NCI-H2227 treated with DMSO at 0.1 percent for 48 hours (cell line): Measurements from ENCODE around the gene HDGFL2.

Experiments used
- DNase-seq: peaks from one replicate; lab custom pipeline; 2025; lab: John Stamatoyannopoulos, UW

The HDGFL2 gene

DNA sequence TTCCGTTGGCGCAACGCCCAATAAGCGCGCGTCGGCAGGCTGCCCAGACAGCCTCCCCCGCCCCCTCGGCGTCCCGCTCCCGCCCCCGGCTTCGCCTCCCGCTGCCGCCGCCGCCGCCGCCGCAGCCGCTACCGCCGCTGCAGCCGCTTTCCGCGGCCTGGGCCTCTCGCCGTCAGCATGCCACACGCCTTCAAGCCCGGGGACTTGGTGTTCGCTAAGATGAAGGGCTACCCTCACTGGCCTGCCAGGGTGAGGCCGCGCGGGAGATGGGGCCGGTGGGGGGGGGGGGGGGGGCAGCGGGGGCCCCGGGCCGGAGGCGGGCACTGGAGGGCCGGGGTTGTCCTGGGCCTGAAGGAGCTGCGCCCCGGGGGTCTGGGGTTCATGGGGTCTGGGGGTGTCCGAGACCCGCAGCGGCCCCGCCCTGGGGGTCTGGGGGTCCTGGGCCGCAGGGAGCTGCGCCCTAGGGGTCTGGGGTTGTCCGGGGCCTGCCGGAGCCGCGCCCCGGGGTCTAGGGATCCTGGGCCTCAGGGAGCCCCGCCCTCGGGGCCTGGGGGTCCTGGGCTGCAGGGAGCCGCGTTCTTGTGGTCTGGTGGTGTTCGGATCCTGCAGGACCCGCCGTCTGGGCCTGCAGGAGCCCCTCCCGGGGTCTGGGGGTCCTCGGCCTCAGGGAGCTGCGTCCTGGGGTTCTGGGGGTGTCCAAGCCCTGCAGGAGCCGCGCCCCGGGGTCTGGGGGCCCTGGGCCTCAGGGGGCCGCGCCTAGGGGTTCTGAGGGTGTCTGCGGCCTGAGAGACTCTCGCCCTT is at the start of gene HDGFL2:
HDGFL2 (plus strand) TSS at position 124 of the 801 bp plus-strand sequence; CDS start at position 178, 54 bp downstream.
- DNase-seq, result no peak

DNA sequence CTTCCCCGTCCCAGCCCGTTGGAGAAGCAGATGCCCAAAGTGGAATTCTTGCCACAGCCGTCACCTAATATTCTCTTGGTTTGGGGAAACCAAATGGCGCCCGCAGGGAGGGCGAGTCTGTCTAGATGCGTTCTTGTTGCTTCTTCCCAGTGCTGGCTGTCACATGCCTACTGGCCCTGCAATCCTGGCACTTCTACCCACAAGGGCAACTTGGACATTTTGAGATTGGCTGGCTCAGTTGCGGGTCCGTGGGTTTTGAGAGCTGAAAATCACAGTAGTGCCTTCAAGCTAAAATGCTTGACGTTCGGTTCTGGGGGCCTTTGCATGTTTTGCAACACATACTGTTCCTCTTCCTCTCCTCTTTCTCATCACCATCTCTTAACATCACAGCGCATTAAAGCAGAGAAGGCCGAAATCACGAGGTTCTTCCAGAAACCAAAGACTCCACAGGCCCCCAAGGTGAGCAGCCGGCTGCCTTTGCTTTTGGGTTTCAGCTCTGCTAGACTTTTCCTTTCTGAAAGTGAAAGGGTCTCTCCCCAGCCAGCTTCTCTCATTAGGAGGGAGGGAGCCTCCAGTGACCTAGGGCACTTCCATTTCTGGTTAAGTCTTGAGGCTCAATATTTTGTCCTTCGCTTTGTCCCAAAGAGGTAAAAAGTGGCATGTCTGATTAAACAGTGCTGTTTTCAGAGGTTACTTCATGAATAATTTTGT is 48.5 kb upstream of the HDGFL2 start:
- no peak for DNase-seq

DNA sequence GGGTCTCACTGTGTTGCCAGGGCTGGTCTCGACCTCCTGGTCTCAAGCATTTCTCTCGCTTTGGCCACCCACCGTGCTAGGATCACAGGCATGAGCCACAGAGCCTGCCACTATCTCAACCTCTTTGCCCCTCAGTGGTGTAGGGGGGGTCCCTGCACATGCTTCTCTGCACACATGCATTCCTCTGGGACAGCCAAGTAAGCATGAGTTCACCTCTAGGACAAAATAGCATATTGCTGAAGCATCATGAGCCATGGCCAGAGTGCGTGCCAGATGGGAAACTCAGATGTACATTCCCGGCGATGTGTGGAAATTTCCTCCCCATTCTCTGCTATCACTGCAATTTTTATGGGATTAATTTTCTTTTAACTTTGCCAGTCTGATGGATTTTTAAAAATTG is 46.6 kb upstream of the HDGFL2 start:
- no peak for DNase-seq

DNA sequence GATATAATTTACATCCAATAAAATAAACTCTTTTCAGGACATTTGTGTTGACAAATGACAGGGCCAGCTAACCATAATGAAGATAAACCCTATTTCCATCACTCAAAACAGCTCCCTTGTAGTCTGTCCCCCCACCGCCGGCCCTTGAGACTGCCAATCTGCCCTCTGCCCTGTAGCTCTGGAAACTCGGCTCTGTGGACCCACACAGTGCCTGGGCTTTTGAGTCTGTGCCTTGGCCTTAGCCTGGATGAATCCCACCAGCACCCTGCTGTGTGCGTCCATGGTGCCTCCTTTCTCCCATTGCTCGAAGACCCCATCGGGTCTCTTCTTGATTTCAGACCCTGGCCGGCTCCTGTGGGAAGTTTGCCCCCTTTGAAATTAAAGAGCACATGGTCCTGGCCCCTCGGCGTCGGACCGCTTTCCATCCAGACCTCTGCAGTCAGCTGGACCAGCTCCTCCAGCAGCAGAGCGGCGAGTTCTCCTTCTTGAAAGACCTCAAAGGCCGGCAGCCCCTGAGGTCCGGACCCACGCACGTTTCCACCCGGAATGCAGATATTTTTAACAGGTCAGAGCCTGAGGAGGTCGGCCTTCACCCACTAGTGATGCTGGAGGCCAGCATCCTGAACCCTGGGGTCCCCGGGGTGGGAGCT is 43.6 kb upstream of the HDGFL2 start:
- no peak for DNase-seq

- DNase-seq, result no peak
Measured at GRCh38 chr19:4429256-4429655, 42.8 kb upstream of the HDGFL2 start.

- DNase-seq, result no peak
Measured at GRCh38 chr19:4429771-4430171, 42.3 kb upstream of the HDGFL2 start.

- no peak for DNase-seq
Measured at GRCh38 chr19:4430760-4431159, 41.3 kb upstream of the HDGFL2 start.

DNA sequence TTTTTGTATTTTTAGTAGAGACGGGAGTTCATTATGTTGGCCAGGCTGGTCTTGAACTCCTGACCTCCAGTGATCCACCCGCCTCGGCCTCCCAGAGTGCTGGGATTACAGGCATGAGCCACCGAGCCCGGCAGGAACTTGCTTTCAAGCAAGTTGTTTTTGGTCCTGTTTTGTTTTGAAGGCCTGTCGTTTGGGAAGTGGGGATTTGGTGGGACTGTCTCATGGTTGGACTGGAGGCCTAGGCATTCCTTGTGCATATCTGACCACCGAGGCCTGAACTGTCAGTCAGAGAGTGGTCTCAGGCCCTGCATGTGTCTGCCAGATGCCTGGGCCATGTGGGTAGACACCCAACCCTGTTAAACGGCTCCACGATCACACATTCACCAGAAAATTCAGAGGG is 40.8 kb upstream of the HDGFL2 start:
- DNase-seq, result no peak

- no peak for DNase-seq
Measured at GRCh38 chr19:4431808-4432674, 40.1 kb upstream of the HDGFL2 start.

DNA sequence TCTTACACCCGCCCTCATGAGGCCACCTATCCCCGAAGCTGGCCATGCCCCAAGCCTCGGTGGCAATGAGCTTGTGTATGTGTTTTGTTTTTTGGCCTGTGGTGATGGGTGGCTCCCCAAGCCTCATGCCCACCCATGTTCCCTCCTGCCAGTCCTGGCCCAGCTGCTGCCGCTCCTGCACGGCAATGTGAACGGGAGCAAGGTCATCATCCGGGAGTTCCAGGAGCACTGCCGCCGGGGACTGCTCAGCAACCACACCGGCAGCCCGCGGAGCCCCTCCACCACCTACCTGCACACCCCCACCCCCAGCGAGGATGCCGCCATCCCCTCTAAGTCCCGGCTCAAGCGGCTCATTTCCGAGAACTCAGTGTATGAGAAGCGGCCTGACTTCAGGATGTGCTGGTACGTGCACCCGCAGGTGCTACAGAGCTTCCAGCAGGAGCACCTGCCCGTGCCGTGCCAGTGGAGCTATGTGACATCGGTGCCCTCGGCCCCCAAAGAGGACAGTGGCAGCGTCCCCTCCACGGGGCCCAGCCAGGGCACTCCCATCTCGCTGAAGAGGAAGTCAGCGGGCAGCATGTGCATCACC is 39.1 kb upstream of the HDGFL2 start:
- no peak for DNase-seq

GRCh38 chr19:4434391-4434790 is 37.7 kb upstream of the HDGFL2 start:
- no peak for DNase-seq

DNA sequence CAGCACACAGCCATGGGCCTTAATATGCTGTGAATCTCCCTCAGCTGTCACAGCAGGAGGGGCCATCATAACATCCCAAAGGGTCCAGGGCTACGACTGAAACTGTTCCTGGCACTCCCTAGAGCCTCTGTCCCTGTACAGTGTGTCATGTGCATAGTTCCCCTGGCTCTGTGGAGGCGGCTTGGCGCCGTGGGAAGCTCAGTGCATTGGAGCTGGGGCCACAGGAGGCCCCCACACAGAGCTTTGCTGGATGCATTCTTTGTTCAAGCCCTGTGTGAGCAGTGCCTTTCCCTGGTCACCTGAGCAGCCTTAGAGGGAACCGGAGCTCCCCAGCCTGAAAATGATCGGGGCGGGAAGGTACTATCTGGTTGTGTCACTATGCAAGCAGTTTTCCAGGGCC is 35.9 kb upstream of the HDGFL2 start:
- no peak for DNase-seq

GRCh38 chr19:4437103-4437502 is 35.0 kb upstream of the HDGFL2 start:
- DNase-seq, result no peak

DNA sequence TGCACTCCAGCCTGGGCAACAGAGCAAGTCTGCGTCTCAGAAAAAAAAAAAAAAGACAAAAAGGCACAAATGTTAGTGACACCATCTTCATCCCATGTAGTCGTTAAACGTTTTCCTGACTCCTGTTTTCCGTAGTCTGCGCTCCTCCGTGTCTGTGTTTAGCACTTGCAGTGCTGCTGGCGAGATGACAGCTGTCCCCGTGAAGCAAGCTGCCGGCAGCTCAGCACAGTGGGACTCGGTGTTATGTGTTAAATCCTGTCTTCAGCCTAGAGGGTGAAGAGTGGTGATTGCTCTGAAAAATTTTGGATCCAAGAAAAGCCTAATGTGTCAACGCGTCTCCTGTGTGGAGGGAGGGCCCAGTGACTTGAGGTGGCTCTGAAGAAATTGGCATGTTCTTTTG is 32.9 kb upstream of the HDGFL2 start:
- no peak for DNase-seq

GRCh38 chr19:4441994-4442818 is 29.9 kb upstream of the HDGFL2 start:
- no peak for DNase-seq

- no peak for DNase-seq
Measured at GRCh38 chr19:4442819-4443146, 29.3 kb upstream of the HDGFL2 start.

DNA sequence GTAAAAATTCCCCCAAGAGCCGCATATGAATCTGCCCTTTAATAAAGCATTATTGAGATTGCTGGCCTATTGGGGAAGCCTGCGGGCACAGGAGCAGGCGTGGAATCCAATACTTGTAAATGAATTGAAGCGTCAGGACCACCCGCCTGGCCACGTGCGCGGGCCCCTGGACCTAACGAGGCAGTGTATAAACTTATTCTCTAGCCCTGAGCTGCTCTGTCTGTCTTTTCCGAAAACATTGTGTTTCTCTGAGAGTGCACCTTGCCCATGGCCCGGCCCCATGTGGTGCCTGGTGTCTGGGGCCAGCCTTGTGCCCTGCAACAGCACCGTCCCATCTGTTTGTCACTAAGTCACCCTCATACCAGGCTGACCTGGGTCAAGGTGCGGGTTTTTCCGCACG is 28.9 kb upstream of the HDGFL2 start:
- no peak for DNase-seq

- DNase-seq, result no peak
Measured at GRCh38 chr19:4443966-4444764, 27.9 kb upstream of the HDGFL2 start.

DNA sequence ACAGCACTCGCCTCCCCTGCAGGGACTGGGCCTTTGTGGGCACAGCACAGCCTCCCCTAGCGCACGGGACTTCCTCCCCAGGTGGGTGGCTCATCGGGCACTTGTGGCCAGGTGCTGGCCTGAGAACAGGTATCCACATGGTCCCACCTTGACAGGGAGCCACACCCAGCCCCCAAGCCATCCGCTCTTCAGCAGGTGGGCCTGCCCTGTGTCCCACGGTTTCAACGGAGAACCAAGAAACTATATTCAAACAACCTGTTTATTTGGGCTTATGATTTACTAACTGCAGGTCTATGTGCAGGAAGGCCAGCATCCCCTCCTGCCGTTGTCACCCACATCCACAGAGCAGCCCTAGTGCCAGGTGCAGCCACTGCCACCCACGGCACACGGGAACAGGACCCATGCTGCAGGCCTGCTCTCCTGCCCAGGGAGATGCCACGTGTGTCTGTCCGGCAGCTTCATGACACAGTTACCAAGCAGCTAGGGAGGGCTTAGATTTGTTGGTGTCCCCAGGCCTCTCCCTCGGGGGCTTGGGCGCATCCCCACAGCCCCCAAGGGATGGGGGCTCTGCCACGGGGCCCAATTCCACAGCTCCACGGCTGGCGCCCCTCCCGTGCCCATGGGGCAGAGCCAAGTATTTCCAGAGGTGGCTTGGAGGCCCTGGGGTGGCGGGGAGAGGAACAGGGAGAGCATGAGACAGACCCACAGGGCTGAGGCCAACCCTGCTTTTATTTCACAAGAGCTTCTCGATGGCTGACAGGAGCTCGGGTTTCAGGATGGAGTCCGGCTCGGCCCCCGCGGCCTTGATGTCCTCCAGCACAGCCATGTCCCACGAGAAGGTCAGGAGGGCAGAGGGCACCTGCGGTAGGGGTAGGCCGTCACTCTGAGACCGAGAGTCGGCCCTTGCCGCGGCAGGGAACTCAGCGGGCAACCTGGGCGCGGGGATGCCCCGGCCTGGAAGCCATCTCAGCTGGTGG is 27.0 kb upstream of the HDGFL2 start:
- no peak for DNase-seq
